GM18526 (cell line): ENCODE data around the gene EHHADH.

Experiments used
- POLR2A ChIP-seq: IDR thresholded peaks from 3 replicates; pipeline ENCODE4 v1.6.1; 2011; ENCODE audit not compliant: insufficient read length; ENCODE audit errors: extremely low read depth

The EHHADH gene

DNA sequence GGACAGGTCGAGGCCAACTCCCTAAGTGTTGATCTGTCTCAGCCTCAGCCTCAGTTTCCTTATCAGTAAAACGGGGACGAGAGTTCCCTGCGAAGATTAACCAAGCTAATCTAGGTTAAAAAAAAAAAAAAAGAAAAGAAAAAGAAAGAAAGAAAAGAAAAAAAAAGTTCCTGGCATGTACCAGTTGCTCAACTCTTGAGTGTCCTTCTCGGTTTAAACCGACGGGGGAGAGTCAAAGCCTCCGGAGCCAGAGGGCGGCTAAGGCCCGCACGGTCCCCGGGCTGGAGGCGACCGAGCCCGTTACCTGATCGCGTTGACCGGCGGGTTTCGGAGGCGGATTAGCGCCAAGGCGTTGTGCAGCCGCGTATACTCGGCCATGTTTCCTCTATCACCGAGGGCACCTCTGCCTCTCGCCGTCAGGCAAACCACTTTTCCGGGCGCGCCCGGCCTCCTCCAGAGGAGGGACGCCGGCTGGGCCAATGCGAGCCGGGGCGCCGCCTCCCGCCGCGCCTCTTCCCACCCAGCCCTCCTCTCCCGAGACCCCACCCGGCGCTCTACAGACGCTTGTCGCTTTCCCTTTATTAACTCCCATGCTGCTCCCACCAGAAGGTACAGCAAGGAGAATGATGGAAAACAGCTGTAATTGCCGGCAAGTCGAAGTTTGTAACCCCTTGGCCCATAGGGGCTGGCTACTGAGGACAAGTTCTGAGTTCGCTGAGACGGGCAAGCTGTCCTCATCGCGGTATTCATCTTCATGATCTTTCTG lies at the start of gene EHHADH:
Gene EHHADH, minus strand, starts transcription at position 405 of the 766 bp plus-strand sequence. Its CDS starts 27 bp downstream, at position 378.
- no peak for TF ChIP-seq POLR2A

DNA sequence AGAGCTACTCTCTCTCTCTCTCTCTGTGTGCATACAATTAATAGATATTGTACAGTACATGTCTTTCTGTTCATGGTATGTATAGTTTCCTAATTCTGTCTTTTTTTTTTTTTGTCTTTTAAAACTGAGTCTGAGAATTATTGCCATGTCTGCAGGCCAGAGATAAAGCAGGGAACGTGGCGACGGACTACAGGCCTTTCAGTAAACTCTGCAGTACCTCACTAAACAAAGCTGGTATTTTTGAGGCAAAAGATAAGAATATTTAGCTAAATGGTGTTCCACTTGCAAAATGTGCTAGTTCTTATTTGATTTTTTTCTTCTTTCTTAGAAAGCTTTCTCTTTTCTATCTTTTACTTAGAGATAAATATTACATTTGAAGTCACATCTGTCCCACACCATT lies 44.0 kb upstream of the EHHADH start:
- TF ChIP-seq POLR2A, result no peak

DNA sequence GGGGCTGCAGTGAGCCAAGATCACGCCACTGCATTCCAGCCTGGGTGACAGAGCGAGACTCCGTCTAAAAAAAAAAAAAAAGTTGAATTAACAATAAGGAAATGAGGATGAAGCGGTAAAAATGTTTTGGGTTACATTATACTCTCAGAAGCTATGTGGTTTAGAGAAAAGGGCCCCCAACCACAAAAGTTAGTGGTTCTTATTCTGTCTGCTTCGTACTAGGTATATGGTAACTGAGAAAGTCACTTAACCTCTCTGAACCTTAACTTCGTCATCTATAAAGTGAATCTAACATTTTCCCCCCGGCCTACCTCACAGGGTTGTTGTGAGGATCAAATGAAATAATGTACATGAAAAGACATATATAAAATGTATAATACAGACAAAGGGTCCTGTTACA lies 38.4 kb upstream of the EHHADH start:
- no peak for TF ChIP-seq POLR2A

DNA sequence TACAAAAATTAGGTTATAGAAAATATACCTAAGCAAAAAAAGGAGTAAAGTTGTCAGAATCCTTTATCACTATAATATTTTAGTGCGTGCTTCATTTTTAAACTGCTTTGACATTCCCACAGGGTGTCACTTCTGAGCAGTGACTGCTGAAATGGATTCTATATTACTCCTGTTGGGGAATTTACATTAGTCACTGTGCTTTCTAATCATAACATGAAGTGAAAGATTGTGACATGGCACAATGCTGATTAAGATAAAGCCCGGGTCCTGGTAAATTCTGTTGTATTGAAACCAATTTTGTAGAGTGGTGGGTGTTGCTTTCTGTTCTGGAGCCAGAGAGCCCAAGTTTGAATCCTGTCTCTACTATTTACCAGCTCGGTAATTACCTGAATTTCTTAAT lies 36.4 kb upstream of the EHHADH start:
- no peak for TF ChIP-seq POLR2A

DNA sequence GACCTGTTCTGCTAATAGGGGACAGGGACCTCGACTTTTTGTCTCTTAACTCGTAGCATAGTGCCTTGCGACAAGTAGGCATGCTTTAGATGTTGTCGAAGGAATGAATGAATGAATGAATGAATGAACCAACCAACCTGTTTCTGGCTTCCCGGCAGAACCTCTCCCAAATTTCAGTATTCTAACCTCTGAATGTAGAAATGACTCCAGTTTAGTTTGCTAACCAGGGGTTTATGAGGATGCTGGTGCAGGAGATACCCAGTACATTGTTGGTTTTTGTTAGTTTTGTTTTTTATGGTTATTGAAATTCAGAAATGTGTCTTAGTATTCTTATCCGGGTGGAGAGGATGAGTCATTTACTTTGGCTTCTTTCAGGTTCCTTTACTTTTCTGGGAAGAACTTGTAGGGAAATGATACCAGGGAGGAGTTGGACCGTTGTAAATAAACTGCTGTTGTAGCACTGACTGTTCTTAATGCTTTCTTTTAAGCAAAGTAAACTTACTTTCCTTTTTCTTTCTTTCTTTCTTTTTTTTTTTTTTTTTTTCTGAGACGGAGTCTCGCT lies 29.6 kb upstream of the EHHADH start:
- TF ChIP-seq POLR2A, result no peak

DNA sequence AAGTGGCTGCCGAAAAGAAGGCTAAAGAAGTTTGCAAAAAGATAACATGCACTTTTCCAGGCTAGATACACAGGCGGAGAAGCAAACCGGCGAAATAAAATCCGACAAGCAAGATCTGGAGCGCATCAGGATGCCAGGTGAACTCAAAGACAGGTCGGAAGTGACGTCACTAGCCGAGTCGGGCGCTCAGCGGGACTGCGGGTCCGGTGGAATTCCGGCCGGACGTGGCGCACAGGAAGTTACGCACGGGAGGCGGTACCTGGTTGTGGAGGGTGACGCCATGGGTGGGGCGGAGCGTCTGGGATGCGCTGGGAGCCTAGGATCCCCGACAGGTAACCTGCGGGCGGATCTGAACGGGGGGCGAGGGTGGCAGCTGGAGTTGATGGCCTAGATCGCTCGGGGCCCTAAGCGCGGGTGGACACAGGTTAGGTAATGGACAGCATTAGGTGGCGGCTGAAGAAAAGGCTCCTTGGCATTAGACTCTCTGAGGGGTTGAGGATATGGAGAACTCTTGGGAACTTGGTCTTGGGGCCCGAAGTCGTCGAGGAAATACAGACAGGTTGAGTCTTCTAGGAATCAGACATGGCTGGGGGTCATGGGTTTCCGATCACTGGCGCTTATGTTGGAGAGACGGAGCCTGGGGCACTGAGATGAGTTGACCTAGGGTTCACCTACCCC lies 29.0 kb upstream of the EHHADH start:
- peak; percentile 76 for TF ChIP-seq POLR2A

DNA sequence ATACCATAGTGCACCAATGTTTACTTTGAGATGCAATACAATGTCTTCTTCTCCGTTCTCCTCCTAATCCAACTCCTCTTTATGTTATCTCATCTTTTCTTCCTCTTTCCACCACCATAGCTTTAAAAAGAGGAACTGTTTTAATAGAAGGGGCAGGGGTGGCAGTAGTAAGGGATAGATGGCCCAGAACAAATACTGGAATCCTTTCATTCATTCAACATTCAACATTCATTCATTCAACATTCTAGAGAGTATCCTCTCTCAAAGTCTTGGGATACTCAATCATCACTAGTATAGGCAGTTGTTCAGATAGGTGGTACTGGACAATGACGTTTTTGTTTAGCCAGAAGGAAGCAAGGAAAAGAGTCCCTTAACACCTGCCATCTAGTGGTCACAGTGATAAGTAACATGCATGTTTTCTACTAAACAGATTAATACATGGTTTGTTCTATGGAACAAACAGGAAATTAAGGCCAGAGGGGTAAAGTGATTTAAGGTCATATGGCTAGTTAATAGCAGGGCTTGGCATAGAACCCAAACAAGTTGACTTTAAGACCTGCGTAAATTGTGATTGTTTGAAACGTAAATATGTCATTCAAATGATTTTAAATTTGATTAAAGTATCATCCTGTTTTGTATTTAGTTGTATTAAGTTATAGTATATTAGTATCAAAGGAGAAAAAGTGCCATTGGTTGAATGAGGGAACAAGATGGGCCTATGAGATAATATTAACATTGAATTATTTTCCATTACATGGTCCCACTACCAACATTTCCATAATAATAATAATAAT lies 26.9 kb upstream of the EHHADH start:
- TF ChIP-seq POLR2A, result no peak

DNA sequence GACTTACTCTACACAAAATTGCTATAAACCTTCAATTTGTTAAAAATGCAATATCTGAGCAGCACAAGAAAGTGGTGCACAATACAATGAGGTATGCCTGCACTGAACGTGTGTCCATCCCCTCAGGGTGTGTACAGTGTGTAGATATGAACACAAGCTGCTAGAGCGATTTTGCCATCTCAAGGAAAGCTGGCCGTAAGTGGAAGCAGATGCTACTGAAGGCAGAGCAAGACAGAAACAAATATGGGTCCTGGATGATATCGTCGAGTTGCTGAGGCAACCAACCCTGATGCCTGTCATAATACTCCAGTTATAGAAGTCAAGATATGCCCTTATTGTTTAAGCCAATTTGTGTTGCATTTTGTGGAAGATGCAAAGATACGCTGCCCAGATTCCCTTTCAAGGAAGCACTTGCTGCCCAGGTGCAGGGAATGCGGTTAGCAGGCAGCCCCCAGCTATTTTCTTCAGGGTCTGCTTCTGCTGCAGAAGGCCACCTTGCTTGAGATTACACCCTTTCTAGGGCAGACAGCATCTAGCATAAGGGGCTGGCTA lies 25.8 kb upstream of the EHHADH start:
- no peak for TF ChIP-seq POLR2A

DNA sequence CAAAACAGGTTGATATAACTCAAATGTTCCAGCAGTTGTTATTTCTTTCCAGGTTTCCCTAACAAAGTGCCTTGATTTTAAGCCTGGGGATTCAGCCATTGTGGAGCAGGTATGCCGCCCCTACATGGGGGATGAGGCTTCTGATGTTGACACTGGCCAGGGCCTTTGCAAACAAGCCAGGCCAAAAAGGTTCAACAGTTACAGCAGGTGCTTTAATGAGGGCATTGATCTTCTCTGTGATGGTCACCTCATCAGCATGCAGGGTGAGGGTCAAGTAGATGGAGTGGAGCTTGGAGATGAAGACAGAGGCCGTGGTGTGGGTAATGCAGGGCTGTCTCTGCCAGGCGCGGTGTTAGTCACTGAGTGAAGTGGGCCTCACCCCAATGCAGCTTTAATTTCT lies 22.6 kb upstream of the EHHADH start:
- no peak for TF ChIP-seq POLR2A

DNA sequence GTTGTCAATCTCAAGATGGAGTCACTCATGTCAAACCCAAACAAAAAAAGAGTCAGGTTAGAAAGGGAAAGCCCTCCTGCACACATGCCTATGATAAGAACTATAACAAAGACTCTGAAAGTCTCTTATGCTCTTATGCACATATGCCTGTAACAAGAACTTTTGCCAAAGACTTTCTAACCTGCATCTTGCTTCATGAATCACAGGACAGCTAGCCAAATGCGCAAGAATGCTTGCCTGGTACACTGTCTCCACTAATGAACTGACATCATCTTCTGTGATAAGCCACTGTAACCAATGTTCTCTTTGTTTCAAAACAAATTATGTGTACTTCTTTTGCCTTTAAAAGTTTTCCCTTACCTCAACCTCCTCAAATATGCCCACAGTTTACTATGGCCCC lies 18.2 kb upstream of the EHHADH start:
- TF ChIP-seq POLR2A, result no peak

DNA sequence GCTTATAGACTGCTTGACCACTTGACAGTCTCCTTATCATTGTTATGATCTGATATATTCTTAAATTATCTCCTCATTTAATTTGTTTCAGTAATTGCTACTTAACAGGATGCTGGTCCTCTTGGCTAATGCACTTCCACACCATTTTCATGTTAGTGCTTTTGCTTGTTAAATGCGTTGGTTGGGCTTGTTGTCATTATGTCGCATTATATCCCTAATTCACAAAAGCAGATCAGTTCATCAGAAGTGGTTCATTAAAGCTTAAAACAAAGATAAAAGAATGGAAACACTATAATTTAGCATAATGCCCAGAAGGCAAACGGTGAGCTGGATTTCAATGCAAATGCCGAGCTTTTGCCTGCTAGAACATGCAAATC lies 17.1 kb upstream of the EHHADH start:
- no peak for TF ChIP-seq POLR2A

DNA sequence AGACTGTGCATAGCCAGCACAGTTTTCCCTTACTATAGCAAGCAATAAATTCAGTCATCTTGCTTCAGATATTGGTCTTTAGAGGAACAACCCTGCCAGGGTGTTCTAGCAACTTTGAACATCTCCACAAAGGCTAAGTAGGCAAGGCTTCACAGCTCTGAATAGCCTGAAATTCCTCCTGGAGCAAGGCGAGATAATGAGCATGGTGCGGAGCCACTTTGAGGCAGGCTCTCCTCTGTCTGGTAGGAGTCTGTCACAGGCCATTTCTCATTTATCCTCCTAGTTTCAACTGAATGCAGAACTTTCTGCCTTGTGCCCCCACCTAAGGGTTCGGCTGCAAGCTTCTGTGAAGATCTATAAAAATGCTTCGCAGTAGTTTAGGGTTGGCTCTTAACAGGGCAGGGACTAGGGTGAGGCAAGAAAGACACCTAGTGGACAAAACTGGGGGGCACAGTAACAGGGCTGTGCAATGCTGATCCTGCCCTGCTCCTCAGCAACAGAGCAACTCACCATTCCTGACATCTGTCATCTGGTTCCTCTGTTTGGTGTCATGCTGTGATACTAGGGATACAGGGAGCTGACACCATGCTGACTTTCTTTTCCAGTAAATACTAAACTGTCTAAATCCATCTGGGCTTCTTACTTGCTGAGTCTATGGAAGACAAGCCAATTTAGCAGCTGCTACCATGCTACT lies 16.6 kb upstream of the EHHADH start:
- TF ChIP-seq POLR2A, result no peak

DNA sequence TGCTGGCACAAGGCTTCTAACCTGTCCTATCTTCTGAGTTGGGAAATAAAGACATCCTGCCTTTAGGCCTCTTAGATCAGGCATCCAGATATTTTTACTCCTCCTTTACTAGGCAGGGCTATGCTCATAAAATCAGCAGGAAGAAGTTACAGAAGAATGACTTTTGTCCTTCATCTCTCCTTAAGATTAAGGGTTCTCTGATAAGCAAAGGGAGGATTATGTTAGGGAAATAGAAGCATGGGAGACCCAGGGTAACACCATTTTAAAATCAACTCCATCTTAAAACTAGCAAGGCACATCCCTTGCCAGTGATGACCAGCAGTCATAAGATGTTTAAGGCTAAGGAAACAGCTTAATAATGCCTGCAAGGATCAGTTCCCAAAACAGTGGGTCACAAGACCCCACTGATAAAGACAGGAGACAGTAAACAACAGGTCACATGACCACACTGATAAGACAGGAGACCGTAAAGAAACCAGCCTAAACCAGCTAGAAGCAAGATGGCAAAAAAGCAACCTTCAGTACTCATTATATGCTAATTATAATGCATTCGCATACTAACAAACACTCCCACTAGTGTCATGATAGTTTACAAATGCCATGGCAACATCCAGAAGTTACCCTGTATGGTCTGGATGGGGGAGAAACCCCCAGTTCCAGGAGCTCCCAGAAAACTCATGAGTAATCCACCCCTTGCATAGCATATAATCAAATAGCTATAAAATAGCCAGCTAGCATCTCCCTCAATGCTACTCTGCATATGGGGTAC lies 14.5 kb upstream of the EHHADH start:
- TF ChIP-seq POLR2A, result no peak

DNA sequence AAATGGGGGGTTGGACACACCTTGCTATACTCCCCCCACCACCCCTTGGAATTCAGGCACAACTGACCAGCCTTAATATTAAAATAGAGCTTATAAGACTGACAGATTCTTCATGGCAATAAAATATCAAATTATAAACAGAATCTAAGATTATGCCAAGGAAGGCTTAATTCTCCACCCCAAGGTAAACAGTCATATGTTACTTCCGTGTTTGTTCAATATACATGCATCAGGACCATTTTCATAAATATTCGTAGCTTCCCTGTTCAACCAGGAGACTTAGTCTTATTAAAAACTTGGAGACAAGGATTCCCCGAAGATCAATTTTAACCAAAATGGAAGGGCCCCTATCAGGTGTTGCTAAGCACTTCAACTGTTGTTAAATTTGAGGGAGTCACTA lies 13.3 kb upstream of the EHHADH start:
- TF ChIP-seq POLR2A, result no peak
